Measurements from ENCODE around the gene POR.

DNA sequence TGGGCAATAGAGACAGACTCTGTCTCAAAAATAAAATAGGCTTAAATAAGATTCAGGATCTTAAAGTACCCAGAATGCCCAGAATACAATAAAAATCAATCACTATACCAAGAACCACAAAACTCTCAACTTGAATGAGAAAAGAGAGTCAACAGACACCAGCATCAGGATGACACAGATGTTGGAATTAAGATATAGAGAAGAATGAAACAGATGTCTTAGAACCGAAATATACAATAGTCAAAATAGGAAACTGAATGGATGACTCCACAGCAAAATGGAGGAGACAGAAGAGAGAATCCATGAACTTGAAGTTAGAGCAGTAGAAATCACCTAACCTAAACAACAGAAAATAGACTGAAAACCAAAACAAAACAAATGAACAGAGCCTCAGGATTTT lies 29.6 kb downstream of the POR start:
- TF ChIP-seq POLR2AphosphoS5 (IDR thresholded peaks at IDR 0.05): no peak
- TF ChIP-seq, protein P1, sequence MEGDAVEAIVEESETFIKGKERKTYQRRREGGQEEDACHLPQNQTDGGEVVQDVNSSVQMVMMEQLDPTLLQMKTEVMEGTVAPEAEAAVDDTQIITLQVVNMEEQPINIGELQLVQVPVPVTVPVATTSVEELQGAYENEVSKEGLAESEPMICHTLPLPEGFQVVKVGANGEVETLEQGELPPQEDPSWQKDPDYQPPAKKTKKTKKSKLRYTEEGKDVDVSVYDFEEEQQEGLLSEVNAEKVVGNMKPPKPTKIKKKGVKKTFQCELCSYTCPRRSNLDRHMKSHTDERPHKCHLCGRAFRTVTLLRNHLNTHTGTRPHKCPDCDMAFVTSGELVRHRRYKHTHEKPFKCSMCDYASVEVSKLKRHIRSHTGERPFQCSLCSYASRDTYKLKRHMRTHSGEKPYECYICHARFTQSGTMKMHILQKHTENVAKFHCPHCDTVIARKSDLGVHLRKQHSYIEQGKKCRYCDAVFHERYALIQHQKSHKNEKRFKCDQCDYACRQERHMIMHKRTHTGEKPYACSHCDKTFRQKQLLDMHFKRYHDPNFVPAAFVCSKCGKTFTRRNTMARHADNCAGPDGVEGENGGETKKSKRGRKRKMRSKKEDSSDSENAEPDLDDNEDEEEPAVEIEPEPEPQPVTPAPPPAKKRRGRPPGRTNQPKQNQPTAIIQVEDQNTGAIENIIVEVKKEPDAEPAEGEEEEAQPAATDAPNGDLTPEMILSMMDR (IDR thresholded peaks at IDR 0.05): no peak
- TF ChIP-seq POLR2A (IDR thresholded peaks at IDR 0.05): no peak
